TTC549 (cell line): ENCODE data around the gene RPL29.

ENCODE experiments used
- FAIRE-seq: peaks from 2 replicates; lab custom pipeline; 2012; peaks lifted over from hg19 to GRCh38; lab: Jason Lieb, UNC

Gene RPL29

GRCh38 chr3:51945031-51945840 is 50.5 kb downstream of the RPL29 start:
- no peak for FAIRE-seq

DNA sequence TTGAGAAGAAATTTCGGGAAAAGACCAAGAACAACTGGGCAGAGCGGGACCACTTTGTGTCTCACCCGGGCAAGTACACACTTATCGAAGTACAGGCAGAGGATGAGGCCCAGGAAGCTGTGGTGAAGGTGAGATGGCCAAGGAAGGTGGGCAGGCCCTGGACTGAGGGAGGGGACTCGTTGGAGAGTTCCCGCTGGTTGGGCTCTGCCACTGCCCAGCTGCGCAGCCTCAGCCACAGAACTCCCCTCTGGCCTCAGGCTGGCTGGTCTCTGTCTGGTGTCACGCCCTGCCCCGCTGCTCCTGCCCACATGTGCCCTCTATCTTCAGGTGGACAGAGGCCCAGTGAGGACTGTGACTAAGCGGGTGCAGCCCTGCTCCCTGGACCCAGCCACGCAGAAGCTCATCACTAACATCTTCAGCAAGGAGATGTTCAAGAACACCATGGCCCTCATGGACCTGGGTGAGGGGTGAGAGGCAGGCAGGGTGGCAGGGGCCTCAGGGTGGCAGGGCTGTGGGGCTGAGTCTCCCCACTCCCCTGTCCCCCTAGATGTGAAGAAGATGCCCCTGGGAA is 51.2 kb downstream of the RPL29 start:
- FAIRE-seq = no peak
